ENCODE data around the gene MMRN1. TPM values are rescaled to one million over a fixed set of nuclear protein-coding genes. Genes with fewer than 3 reads are reported as not detected.
A peak's percentile ranks its signal among the peaks of the same experiment; 100 is the strongest.

The MMRN1 gene
- total RNA-seq = 10 to 100 TPM; 13.1 to 14.0 TPM
- long read RNA-seq, full-length matches to known transcripts = 14 of 18 reads
- long read RNA-seq, partial matches to known transcripts = 3 of 18 reads
- long read RNA-seq, other reads (novel, unspliced or antisense) = 1 of 18 reads

DNA sequence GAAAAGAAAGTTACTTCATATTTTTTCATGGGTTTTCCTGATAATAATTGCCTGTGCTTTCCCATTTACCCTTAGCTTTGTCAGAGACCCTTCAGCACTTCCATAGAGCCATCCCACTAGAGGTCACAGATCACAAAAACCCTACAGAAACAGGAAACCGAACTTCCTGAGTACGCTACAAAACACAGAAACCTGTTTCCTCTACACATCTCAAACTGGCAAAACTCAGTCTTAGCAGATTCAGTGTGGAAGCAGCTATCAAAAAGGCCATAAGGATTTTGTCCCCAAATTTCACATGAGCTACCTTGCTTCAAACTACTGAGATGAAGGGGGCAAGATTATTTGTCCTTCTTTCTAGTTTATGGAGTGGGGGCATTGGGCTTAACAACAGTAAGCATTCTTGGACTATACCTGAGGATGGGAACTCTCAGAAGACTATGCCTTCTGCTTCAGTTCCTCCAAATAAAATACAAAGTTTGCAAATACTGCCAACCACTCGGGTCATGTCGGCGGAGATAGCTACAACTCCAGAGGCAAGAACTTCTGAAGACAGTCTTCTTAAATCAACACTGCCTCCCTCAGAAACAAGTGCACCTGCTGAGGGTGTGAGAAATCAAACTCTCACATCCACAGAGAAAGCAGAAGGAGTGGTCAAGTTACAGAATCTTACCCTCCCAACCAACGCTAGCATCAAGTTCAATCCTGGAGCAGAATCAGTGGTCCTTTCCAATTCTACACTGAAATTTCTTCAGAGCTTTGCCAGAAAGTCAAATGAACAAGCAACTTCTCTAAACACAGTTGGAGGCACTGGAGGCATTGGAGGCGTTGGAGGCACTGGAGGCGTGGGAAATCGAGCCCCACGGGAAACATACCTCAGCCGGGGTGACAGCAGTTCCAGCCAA lies at the start of gene MMRN1:
TSS of gene MMRN1 (plus strand) at position 206 of the 902 bp plus-strand sequence. CDS start at position 324, 118 bp downstream.
- intact Hi-C loops (cut with DNase I, micrococcal nuclease) = loop anchor here in 1 of 2 donors (10.0 kb wide), 1 partner anchor 730 kb away; no protein-coding TSS in a partner anchor
- no peak for DNase-seq
- ATAC-seq = no peak

DNA sequence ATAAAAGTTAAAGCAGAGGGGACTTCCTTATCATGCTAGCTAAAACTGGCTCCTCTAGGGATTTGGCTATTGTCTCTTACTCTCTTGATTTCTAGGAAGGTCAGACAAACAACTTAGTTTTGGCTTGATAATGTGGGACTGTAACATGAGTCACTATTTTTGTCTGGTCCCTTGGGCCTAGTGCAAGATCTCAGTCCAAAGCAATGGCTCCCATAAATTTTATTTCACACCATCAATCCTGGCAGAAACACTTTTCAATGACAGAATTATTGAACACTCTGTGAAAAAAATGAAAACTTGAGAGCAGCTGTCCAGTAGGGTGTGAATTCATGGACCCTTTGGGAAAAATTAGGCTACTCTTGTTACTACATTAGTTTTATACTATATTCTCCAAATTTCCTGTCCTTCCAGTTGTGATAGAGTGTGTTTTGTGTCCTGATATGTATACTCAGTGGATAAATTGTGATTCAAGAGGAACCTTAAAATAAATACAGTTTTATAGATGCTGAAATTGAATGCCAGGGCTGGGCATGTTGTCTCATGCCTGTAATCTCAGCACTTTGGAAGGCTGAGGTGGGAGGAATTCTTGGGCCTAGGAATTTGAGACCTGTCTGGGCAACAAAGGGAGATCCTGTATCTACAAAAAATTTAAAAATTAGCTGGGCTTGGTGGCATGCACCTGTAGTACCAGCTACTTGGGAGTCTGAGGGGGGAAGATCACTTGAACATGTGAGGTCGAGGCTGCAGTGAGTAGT lies 46.9 kb upstream of the MMRN1 start:
- ATAC-seq = no peak
- intact Hi-C loops (cut with DNase I, micrococcal nuclease) = no loop called here
- no peak for DNase-seq

DNA sequence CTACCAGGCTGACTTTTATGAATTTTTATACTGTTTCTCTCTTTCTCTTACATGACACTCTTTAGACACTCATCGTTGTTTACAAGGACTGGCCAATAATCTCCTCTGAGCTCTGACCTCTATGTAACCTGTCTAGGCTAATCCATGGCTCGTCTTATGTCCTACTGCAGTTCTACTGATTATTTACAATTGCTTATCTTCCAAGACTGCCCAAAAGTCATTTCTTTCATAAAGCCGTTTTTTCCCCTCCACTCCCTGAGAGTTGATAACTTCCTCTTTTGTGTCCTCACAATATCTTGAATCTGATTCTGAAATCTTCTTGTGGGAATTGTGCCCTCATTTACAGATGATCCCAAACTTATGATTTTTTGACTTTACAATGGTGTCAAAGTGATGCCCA lies 39.4 kb upstream of the MMRN1 start:
- DNase-seq = no peak
- intact Hi-C loops (cut with DNase I, micrococcal nuclease) = no loop called here
- ATAC-seq = no peak

- no peak for DNase-seq
- intact Hi-C loops (cut with DNase I, micrococcal nuclease) = no loop called here
- no peak for ATAC-seq
Observed at GRCh38 chr4:89860971-89861370, 33.7 kb upstream of the MMRN1 start.

DNA sequence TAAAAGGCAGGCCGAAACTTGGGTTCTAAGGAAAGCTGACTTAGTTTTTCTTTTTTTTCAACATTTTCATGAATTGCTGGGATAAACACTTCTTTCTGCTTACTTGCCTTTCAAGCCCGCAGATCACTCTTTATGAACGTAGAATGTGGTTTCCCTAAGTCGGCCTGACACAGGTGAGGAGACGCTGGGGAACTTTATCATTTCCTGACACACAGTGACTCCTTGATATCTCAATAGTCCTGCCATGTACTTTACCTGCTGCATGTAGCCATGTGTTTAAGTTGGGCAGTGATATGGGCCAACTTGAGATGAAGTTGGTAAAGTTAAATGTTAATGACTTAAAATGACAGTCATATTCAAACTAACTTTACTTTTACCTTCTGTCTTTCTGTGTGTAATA lies 31.1 kb upstream of the MMRN1 start:
- ATAC-seq = no peak
- intact Hi-C loops (cut with DNase I, micrococcal nuclease) = no loop called here

DNA sequence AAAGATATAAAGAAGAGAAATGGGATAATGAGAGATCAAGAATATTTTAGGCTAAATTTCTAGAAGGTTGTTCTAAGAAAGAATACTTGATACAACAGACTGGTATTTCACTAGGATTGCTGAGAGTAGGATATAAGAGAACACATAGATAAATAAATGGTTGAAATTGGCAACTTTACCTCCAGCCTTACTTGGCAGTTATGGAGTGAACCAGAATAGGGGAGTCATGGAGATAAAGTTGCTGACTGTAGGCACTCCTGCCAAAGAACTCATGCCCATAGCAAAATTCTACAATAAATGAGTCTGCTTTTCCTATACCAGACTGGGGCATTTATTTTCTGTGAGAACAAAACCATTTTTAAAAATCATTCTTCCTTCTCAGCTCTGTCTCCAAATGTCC lies 26.4 kb upstream of the MMRN1 start:
- DNase-seq = no peak
- intact Hi-C loops (cut with DNase I, micrococcal nuclease) = no loop called here
- no peak for ATAC-seq

More for the DNA sequence above, 31.1 kb upstream of the MMRN1 start:
- no peak for DNase-seq

GRCh38 chr4:89868999-89869589 lies 25.6 kb upstream of the MMRN1 start:
- no peak for DNase-seq
- intact Hi-C loops (cut with DNase I, micrococcal nuclease) = no loop called here
- no peak for ATAC-seq

GRCh38 chr4:89871211-89871610 lies 23.4 kb upstream of the MMRN1 start:
- intact Hi-C loops (cut with DNase I, micrococcal nuclease) = no loop called here
- ATAC-seq = no peak
- no peak for DNase-seq

DNA sequence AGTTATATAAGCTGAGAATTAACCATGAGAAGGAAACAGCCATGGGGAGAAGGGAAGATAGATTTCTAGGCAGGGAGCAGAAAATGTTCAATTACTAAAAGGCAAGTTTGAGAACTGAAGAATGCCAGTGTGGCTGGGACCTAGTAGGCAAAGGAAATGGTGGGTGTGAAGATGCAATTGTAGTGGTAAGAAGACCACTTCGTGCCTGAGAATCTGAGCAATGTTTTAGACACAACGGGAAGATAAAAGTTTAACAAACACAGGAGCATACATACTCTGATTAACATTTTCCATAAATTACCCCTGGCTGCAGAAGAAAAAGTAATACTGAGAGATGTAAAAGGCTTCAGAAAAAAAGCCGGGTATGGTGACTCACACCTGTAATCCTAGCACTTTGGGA lies 18.1 kb upstream of the MMRN1 start:
- intact Hi-C loops (cut with DNase I, micrococcal nuclease) = no loop called here
- ATAC-seq = no peak
- DNase-seq = no peak

DNA sequence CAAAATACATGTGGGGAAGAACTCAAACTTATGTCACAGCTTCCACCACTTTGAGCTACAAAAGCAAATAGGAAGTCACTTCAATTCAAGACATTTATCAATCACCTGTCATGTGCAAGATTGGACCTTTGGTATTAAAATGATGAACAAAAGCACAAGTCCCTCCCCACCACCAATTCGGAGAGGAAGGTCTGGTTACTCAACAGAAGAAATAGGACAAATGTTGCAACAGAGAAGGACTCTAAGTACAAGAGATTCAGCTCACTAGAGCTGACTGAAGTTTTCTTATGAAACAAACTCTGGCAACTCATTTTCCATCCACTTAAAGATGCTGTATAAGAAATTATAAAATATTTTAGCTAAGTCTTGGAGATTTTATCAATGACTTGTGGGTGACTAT lies 16.0 kb upstream of the MMRN1 start:
- ATAC-seq (no peak), DNase-seq (no peak)
- intact Hi-C loops (cut with DNase I, micrococcal nuclease) = no loop called here

GRCh38 chr4:89879215-89879614 lies 15.4 kb upstream of the MMRN1 start:
- intact Hi-C loops (cut with DNase I, micrococcal nuclease) = no loop called here
- DNase-seq (no peak), ATAC-seq (no peak)

GRCh38 chr4:89889289-89889688 lies 5.4 kb upstream of the MMRN1 start:
- intact Hi-C loops (cut with DNase I, micrococcal nuclease) = no loop called here
- DNase-seq (no peak), ATAC-seq (no peak)

- intact Hi-C loops (cut with DNase I, micrococcal nuclease) = loop anchor here in 1 of 2 donors (10.0 kb wide), 1 partner anchor 733 kb away; no protein-coding TSS in a partner anchor
- DNase-seq (no peak), ATAC-seq (no peak)
Observed at GRCh38 chr4:89897867-89898266, 3.2 kb downstream of the MMRN1 start.

DNA sequence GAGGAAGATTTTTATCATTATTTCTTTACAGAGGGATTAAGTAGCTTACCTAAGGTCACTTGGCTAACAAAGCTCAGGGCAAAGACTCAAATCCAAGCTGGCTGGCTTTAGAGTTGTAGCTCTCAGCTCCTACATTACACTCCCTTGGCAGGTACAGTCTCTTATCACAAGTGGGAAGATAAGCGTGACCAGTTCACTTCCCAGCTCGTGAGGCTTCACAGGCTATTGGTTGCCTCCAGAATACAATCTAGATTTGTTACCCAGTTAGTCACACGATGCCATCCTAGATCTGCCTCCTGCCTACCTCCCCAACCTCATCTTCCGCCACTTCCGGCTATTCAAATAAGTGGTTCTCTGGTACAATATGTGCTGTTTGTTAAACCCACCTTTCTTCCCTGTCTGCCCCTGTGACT lies 3.7 kb downstream of the MMRN1 start:
- DNase-seq (no peak), ATAC-seq (no peak)
- intact Hi-C loops (cut with DNase I, micrococcal nuclease) = loop anchor here in 1 of 2 donors (10.0 kb wide), 1 partner anchor 734 kb away; no protein-coding TSS in a partner anchor

DNA sequence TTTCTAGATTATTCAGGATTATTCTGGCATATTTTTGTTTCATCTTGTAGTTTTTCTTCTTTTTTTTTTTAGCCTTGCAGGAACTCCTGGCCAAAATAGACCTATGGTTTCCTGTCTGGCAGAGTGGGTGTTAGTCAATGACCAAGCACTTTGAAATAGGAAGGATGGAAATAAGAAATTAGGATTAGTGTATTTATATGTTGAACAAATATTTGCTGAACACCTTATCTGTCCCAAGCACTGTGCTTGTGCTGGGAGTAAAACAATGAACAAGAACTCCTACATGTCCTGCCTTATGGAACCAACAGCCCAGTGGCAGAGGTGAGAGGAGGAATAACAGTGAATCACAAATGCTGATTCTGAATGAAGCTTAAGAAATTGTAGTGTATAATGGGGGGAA lies 4.5 kb downstream of the MMRN1 start:
- ATAC-seq = no peak
- DNase-seq = no peak

GRCh38 chr4:89899854-89900253 lies 5.2 kb downstream of the MMRN1 start:
- DNase-seq = no peak
- ATAC-seq = no peak
- intact Hi-C loops (cut with DNase I, micrococcal nuclease) = loop anchor here in 1 of 2 donors (5.0 to 10.0 kb wide), 3 partner anchors 415 to 735 kb away; no protein-coding TSS in a partner anchor

More for the DNA sequence above, 4.5 kb downstream of the MMRN1 start:
- intact Hi-C loops (cut with DNase I, micrococcal nuclease) = loop anchor here in 1 of 2 donors (10.0 kb wide), 1 partner anchor 734 kb away; no protein-coding TSS in a partner anchor

GRCh38 chr4:89901808-89902431 lies 7.3 kb downstream of the MMRN1 start:
- ATAC-seq (peak; percentile 77), DNase-seq (peak; percentile 25 to 34)
- intact Hi-C loops (cut with DNase I, micrococcal nuclease) = loop anchor here in 1 of 2 donors (5.0 to 10.0 kb wide), 2 partner anchors 417 to 675 kb away; no protein-coding TSS in a partner anchor

DNA sequence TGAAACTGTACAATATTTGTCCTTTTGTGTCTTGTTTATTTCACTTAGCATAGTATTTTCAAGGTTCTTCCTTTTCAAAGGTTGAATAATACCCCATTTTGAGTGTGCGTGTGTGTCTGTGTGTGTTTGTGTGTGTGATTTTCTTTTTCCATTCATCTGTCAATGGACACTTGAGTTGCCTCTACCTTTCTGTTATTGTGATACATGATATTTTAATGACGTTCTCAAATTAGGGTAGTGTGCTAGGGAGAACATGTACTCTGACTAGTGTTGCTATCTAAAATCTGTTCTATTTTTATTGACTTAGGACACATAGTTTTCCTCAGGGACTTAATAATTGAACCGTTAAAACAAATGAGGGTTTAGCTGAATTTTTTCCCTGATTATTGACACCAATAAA lies 9.9 kb downstream of the MMRN1 start:
- no peak for ATAC-seq
- intact Hi-C loops (cut with DNase I, micrococcal nuclease) = loop anchor here in 1 of 2 donors (5.0 to 10.0 kb wide), 2 partner anchors 420 to 677 kb away; no protein-coding TSS in a partner anchor
- no peak for DNase-seq

Measured in left colon (tissue), 2 donors.